Measurements from ENCODE around the gene SDR39U1.
A peak's percentile ranks its signal among the peaks of the same experiment; 100 is the strongest.

SDR39U1 gene

GRCh38 chr14:24441904-24442239 lies 704 bp downstream of the SDR39U1 start:
- DNase-seq (ENCODE audit: low spot score): no peak

DNA sequence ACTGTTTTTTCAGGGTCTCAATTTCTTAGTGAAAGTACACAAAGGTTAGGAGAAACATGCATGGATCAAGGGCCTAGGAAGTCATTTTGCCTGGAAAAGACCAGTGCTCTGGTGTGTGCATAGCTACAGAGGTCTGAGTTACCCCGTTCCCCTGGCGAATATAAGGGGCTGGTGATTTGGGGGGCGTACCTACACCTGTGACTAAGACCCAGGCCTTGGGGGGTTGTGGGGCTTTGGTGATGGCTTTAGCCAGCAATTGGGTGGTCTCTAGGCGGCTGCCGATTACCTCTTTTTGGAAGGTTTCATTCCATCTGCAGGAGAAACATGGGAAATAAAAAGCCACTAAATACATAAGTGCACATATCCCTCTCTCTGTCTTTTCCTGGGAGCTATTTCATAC lies 1.1 kb downstream of the SDR39U1 start:
- DNase-seq (ENCODE audit: low spot score): no peak

DNA sequence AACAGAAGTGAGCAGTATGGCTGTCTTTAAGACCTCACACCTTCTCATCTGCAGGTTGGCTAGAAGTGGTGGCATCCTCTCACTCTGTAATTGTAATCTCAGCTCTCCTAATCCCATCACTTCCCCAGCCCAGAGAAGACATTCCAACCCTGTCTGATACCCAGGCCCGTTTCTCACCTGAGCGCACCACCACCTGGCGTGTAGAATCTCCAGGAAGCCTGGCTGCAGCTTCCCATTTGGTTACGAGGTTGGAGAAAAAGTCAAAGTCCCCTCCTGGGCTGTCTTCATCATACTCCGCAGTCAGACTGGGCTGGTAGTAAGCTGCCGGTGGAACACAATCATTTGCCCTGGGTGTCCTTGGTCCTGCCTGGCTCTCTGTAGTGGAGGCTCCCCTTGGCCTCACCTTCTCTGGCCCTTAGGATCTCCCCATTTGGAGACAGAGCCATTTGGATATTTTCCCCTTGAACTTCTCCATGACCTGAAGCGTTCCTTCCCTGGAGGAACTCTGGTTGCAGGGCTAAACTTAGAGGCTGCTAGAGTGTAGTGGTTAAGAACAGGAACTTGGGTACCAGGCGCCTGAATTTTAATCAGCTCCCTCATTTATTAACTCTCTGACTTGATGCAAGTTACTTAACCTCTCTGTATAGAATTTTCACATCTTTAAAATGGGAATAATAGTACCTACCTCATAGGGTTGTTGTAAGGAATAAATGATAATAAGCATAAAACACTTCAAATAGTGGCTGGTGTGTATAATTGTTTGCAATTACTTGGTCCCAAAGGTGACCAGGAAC lies 1.8 kb downstream of the SDR39U1 start:
- DNase-seq (ENCODE audit: low spot score): no peak

DNA sequence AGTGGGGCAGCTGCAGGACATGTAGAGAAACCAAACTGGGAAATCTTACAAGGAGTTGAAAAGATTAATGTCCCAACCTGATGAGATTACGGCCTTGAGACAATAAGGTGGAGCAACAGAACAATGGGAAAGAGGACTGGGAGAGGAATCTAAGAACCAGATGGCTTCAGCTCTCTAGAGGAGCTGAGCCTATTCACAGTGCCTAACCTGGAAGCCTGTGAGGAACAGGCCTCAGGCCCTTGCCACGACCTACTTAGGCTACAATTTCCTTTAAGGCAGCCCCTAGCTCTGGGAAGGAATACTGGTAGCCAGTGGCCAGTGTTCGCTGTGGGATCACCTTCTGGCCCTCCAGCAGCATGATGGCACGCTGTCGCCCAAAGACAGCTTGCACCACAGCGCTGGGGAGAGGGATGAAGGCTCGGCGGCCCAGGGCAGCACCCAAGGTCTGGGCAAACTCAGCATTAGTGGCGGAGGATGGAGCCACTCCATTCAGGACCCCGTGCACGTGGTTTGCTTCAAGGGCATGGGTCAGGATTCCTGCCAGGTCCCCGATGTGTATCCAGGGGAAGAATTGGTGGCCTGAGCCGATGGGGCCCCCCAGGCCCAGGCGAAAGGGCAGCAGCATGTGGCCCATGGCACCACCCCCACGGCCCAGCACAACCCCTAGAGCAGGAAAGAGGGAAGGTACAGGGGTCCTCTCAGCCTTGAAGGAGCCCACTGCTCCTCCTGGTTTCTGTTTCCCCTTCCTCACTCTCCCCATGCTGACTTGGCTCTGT lies 2.6 kb downstream of the SDR39U1 start:
- DNase-seq (ENCODE audit: low spot score): no peak

GRCh38 chr14:24439257-24439656 lies 3.3 kb downstream of the SDR39U1 start:
- DNase-seq (ENCODE audit: low spot score): no peak

- no peak for DNase-seq (ENCODE audit: low spot score)
These were observed 4.1 kb downstream of the SDR39U1 start for GRCh38 chr14:24438223-24439097.

DNA sequence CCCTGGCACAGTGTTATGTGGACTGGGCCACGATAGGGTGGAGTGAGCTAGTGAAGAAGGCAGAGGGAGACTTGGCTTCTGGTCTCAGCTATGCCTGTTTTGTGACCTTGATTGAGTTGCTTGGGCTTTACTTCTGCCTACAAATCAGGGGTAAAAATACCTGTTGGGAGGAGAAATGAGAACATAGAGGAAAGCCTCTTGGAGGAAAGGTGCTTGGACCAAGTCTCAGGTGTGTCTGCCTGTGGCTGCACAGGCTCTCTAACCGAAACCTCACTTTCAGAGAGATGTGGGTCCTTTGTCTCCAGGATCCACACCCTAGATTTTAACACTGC lies 4.9 kb downstream of the SDR39U1 start:
- DNase-seq (ENCODE audit: low spot score): no peak

GRCh38 chr14:24437020-24437735 lies 5.4 kb downstream of the SDR39U1 start:
- DNase-seq (ENCODE audit: low spot score): no peak

GRCh38 chr14:24436355-24437019 lies 6.1 kb downstream of the SDR39U1 start:
- peak; percentile 56 for DNase-seq (ENCODE audit: low spot score)

DNA sequence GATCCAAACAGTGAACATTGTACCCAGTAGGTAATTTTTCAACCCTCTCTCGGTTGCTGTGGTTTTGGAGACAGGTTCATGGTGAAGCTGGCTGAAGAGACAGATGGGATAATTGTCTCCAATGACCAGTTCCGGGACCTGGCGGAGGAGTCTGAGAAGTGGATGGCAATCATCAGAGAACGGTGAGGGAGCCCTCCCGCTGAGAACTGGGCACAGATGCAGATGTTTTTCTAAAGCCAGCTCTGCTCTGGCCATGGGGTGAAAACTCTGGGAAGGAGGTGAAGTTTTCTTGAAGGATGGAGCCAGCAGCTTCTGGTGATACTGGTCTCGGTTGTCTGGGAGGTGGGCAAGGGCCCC lies 6.6 kb downstream of the SDR39U1 start:
- no peak for DNase-seq (ENCODE audit: low spot score)

DNA sequence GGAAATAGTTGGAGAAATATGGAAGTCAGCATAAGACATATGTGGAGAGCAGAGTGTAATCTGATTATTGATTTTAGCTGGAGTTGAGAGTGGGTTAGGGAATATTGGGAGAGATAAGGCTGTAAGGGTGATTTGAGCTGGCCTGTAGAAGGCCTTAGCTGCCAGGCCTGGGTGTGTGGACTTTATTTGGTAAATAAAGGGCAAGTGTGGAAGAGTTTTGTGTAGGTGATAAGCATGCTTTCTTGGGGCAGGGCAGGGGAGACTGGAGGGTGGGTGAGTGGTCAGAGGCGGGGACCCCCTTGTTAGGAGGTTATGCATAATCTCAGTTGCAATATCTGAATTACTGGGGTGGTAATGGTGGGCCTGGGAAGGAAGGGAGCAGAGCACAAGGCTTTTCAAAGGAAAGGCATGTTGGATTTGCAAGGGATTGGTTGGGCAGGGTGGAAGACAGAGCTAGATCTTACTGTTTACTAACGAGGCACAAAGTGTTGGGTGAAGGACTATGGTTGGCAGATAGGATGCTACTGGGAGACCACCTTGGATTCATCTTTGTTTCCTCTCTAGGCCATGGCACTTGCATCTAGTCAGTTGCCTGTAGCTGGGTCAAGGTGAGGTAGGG lies 7.3 kb downstream of the SDR39U1 start:
- DNase-seq (ENCODE audit: low spot score): no peak

DNA sequence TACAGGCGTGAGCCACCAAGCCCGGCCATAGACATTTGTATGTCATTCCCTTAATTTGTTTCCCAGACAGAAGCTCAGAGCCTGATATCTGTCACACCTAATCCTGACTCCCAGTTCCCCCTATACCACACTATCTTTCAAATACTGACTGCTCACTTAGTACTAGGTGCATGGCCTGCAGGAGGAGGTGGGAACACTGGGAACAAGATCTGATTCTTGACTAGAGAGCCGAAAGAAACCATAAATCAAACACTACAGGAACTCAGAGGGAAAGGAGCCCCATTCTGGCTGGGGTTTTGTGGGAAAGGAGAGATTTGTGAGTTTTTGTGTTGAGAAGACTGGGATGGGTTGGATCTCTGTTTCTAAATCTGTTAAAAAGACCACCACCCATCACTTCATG lies 7.9 kb downstream of the SDR39U1 start:
- DNase-seq (ENCODE audit: low spot score): no peak

- no peak for DNase-seq (ENCODE audit: low spot score)
These were observed 8.5 kb downstream of the SDR39U1 start for GRCh38 chr14:24434036-24434435.

GRCh38 chr14:24432259-24433131 lies 10.1 kb downstream of the SDR39U1 start:
- no peak for DNase-seq (ENCODE audit: low spot score)

GRCh38 chr14:24431569-24432258 lies 10.9 kb downstream of the SDR39U1 start:
- peak; percentile 94 for DNase-seq (ENCODE audit: low spot score)

GRCh38 chr14:24430682-24431568 lies 11.7 kb downstream of the SDR39U1 start:
- DNase-seq (ENCODE audit: low spot score): no peak

- DNase-seq (ENCODE audit: low spot score): peak; percentile 79
These were observed 12.4 kb downstream of the SDR39U1 start for GRCh38 chr14:24430143-24430681.

Measured in HuH-7 (cell line).